ENCODE results near the gene CCL24.
"Not testable (repeated sequence)": the region's sequence is repeated elsewhere in the genome, so short reads cannot be mapped to it uniquely, and the experiment has no call there.

GRCh38 chr7:75845132-75845531 is 31.5 kb upstream of the CCL24 start:
- not testable (repeated sequence) for TF ChIP-seq POLR2A, CTCF, POLR2AphosphoS5 (IDR thresholded peaks at IDR 0.05)
